Mammary epithelial cell (primary cell): ENCODE measurements around the gene RAB3IL1.
"Not testable (repeated sequence)": the region's sequence is repeated elsewhere in the genome, so short reads cannot be mapped to it uniquely, and the experiment has no call there.

ENCODE experiments used
- CTCF ChIP-seq, 2 donors: IDR thresholded peaks in 1 of 2; conservative IDR thresholded peaks in 1 of 2; 2 replicates each; pipeline ENCODE4 v1.5.1; 2011 to 2012; ENCODE audit warnings: inconsistent platforms in 2 of 2, low read length in 2 of 2, mild to moderate bottlenecking in 2 of 2, control low read depth in 1 of 2, low read depth in 1 of 2; ENCODE audit not compliant: insufficient read depth in 1 of 2; ENCODE audit errors: extremely low read depth in 1 of 2
- EZH2 ChIP-seq: IDR thresholded peaks from 2 replicates; pipeline ENCODE4 v1.6.1; 2012; ENCODE audit warnings: low read length, inconsistent platforms, borderline replicate concordance

- not testable (repeated sequence) for TF ChIP-seq CTCF (conservative IDR thresholded peaks at IDR 0.05 in 1 of 2, IDR thresholded peaks at IDR 0.05 in 1 of 2; ENCODE audit: extremely low read depth in 1 of 2, insufficient read depth in 1 of 2, low read depth in 1 of 2, low read length in 2 of 2); EZH2
Measured at GRCh38 chr11:61964666-61965271, 47.4 kb upstream of the RAB3IL1 start.
